Fibroblast of villous mesenchyme (primary cell): ENCODE data around the gene E2F2. TPM values are rescaled to one million over a fixed set of nuclear protein-coding genes. Genes with fewer than 3 reads are reported as not detected.

Experiments used
- DNase-seq: peaks from one replicate; pipeline ENCODE4 v3.0.0-alpha.2; 2010; ENCODE audit warnings: low read depth
- H3K4me3 ChIP-seq: 2 replicates; pipeline ENCODE4 v1.5.1; 2011; ENCODE audit warnings: low read depth, mild to moderate bottlenecking, low read length
- CTCF ChIP-seq: IDR thresholded peaks from 2 replicates; pipeline ENCODE4 v1.5.1; 2012; ENCODE audit warnings: low read depth, mild to moderate bottlenecking, low read length; ENCODE audit not compliant: insufficient read depth
- total RNA-seq: library from RNA; depleted of rRNA; stranded (reverse); fragments of >200 nt; gene quantifications from 2 replicates; pipeline ENCODE4 v1.2.3, GENCODE V29; 2012

E2F2 gene
- total RNA-seq, 1 donor: 2.2 TPM

- no peak for TF ChIP-seq CTCF
- no peak overlapping the region for H3K4me3 ChIP-seq
- peak; percentile 94 for DNase-seq
These were observed 55.9 kb downstream of the E2F2 start for GRCh38 chr1:23475134-23475628.

DNA sequence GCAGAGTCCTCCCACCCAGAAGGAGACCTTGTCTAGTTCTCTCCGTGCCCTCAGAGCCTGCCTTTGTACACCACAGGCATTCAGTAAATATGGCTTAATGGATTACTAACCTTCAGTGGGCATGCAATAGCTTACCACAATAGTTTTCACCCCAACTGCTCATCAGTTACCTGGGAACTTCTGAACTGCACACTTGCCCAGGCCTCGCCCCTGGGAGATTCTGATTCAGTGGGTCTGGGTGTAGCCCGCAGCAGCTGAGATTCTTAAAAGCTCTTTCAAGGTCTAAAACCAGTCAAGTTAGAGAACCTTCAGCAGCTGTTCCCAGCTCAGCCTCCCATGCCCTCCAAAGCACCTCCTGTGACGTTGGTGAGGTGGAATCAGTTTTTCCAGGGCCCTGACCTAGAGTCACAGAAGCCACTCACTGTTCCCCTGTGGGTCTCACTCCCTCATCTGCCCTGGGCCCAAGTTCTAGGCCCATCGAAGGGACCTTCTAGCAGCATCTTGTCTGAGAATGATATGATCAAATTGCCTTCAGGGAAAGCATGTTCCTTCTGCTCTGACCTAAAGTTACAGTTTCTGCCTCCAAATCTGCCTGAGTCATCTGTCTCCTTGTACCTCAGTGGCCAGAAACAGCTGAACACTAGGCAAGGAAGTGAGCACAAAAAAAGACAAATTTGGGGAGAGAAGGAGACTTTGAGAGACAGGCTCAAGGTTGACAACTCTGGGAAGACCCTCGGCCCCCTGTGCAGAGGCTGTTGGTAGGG is 57.8 kb downstream of the E2F2 start:
- peak; percentile 55 for DNase-seq
- no peak overlapping the region for H3K4me3 ChIP-seq
- TF ChIP-seq CTCF: no peak

DNA sequence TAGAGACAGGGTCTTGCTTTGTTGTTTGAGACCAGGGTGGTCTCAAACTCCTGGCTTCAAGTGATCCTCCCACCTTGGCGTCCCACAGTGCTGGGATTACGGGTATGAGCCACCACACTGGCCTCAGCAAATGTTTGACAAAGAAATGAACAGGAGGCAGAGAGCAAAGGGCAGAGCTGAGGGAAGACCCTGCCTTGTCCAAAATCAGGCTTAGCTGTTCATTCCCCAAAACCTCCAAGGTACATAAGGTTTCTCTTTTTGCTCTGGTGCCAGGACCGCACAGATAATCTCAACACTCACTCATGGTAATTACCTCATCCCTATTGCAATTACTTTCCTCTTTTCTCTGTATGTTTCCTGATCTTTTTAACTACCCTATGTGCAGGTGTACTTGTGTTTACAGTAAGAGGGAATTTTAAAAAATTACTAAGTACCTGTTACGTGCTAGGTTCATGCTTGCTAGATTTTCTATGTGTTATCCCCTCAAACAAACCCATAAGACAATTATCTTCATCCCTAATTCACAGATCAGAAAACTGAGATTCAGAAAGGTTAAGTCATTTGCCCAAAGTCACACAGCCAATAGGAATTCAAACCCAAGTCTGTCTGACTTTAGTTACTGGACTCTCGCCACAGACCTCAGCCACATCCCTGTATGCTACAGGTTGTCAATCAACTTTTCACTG is 58.5 kb downstream of the E2F2 start:
- DNase-seq: no peak
- no peak overlapping the region for H3K4me3 ChIP-seq
- no peak for TF ChIP-seq CTCF

DNA sequence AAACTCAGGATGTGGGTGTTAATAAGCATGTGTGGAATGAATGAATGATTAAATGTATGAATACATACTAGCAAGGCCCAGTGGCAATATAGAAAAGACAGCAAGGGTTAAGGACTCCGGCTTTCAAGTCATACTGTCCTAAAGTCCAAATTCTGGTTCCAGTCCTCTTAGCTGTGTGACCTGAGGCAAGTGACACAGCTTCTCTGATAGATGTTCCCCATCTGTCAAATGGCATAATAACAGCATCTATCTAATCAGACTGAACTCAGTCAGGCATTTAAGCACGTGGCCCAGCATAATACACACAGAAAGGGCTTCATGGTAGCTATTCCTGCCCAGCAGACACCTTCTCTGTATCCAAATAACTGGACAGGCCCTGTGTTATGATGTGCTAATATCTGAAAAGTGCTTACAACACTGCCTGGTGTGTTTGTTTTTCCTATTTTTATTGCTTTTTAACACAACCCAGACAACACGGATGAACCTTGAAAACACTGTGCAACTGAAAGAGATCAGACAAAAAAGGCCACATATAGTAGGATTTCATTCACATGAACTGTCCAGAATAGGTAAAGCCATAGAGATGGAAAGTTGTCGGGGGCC is 59.5 kb downstream of the E2F2 start:
- DNase-seq: peak; percentile 78
- TF ChIP-seq CTCF: no peak

GRCh38 chr1:23470282-23471070 is 60.6 kb downstream of the E2F2 start:
- TF ChIP-seq CTCF: no peak
- H3K4me3 ChIP-seq: no peak overlapping the region
- DNase-seq: peak; percentile 83

More for the DNA sequence above, 59.5 kb downstream of the E2F2 start:
- H3K4me3 ChIP-seq: no peak overlapping the region

GRCh38 chr1:23469372-23469982 is 61.6 kb downstream of the E2F2 start:
- DNase-seq: no peak
- no peak overlapping the region for H3K4me3 ChIP-seq
- no peak for TF ChIP-seq CTCF
